Activated CD4-positive, alpha-beta T cell treated with anti-CD3 and anti-CD28 coated beads, Interleukin-2, amount 10 ng/mL, durations not matched to agents 7 days and 5 days (primary cell): ENCODE measurements around the gene OLFML2A. TPM values are rescaled to one million over a fixed set of nuclear protein-coding genes. Genes with fewer than 3 reads are reported as not detected.
"Not testable (repeated sequence)": the region's sequence is repeated elsewhere in the genome, so short reads cannot be mapped to it uniquely, and the experiment has no call there.

ENCODE experiments used
- CTCF ChIA-PET: fragments of 350-600 bp; sonication (Branson Sonifier 250); formaldehyde crosslinking; loops from one replicate; lab custom pipeline; 2021; ENCODE audit warnings: antibody characterized with exemption; lab: Charles Lee
- POLR2A ChIA-PET: fragments of 350-600 bp; sonication (Branson Sonifier 250); formaldehyde crosslinking; loops from one replicate; lab custom pipeline; 2021; ENCODE audit warnings: antibody characterized with exemption; lab: Charles Lee
- DNase-seq: peaks from one replicate; pipeline ENCODE4 v3.0.0-alpha.2; 2020
- H3K27ac Mint-ChIP-seq: one replicate; pipeline ENCODE4 v1.8.0; 2021; ENCODE audit warnings: mild to moderate bottlenecking, moderate library complexity, mixed read lengths
- H3K27me3 Mint-ChIP-seq: one replicate; pipeline ENCODE4 v1.8.0; 2021; ENCODE audit warnings: mixed read lengths
- H3K36me3 Mint-ChIP-seq: one replicate; pipeline ENCODE4 v1.8.0; 2021; ENCODE audit warnings: low read depth, mixed read lengths
- H3K4me1 Mint-ChIP-seq: one replicate; pipeline ENCODE4 v1.8.0; 2021; ENCODE audit warnings: mixed read lengths
- H3K4me3 Mint-ChIP-seq: one replicate; pipeline ENCODE4 v1.8.0; 2021; ENCODE audit warnings: mild to moderate bottlenecking, moderate library complexity, mixed read lengths
- H3K9me3 Mint-ChIP-seq: one replicate; pipeline ENCODE4 v1.8.0; 2021; ENCODE audit warnings: mixed read lengths
- total RNA-seq, 2 experiments: library from RNA; stranded (reverse); gene quantifications; one replicate each; pipeline ENCODE4 v1.2.3, GENCODE V29; 2021

Gene OLFML2A
- total RNA-seq, 2 experiments from 2014 or later = not detected

- Mint-ChIP-seq H3K36me3 (no peaks in the 10 kb centered on the region), H3K27ac (no peak overlapping the region), H3K9me3 (no peaks in the 10 kb centered on the region), H3K27me3 (peaks cover 2% of the 10 kb centered on the region), H3K4me1 (no peaks in the 10 kb centered on the region), H3K4me3 (no peak overlapping the region)
- POLR2A ChIA-PET = no interaction called here
- no peak for DNase-seq
- CTCF ChIA-PET = interaction anchor here (0.5 to 1.5 kb wide), 5 partner anchors 17 to 62 kb away, joined by 3 to 5 read pairs (median 5); no protein-coding TSS in a partner anchor
Measured at GRCh38 chr9:124831642-124832364, 54.9 kb downstream of the OLFML2A start.

DNA sequence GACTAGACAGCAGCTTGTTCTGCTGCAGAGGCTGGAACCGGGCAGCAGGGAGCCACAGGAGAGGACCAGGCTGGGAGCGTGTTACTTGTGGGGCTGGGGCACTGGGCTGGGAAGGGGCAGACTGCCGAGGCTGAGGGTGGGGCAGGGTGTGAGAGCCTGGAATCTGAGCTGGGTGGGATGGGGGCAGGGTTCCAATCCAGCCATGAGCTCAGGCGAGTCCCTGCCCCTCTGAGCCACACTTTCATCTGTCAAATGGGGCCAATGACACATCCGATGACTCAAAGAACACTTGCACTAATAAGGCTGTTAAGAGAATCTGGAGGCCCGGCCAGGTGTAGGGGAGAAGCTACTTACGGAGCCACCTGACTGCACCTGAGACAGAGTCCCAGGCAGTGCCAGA lies 57.7 kb downstream of the OLFML2A start:
- no peak for DNase-seq
- peaks cover 13% of the 10 kb centered on the region for H3K27me3 Mint-ChIP-seq
- no peaks in the 10 kb centered on the region for H3K4me1 Mint-ChIP-seq
- no peak overlapping the region for H3K4me3 Mint-ChIP-seq
- ChIA-PET POLR2A (no interaction called here), CTCF (interaction anchor here (1.0 to 1.1 kb wide), 2 partner anchors 12 to 19 kb away, joined by 3 to 4 read pairs; partner anchors contain the start of gene WDR38)
- H3K36me3 Mint-ChIP-seq = no peaks in the 10 kb centered on the region
- no peak overlapping the region for H3K27ac Mint-ChIP-seq
- H3K9me3 Mint-ChIP-seq = no peaks in the 10 kb centered on the region

DNA sequence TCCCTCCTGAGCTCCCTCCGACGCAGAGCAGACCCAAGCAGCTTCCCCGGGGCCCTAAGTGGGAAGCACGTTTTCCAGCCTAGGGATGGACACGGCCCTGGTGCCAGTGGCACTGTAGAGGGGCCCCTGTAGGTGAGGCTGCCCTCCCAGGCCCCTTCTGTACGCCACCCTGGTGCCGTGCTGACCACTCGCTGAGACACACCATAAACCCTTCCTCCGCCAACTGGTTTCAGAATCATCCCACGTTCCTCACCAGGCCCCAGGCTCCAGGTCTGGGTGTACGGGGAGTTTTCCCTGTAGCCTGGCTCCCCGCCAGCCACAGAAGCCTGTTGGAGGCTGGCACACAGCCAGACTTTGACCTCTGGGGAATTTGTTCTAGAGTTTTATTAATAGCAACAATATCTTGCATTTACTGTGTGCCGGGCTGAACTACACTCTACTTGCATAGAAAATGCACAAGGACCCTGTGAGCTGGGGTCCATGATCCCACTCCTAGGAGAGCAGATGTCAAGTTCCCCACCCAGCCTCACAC lies 58.2 kb downstream of the OLFML2A start:
- Mint-ChIP-seq H3K36me3 (no peaks in the 10 kb centered on the region), H3K27ac (no peak overlapping the region), H3K27me3 (peaks cover 13% of the 10 kb centered on the region), H3K9me3 (no peaks in the 10 kb centered on the region), H3K4me3 (no peak overlapping the region), H3K4me1 (no peaks in the 10 kb centered on the region)
- POLR2A ChIA-PET = no interaction called here
- DNase-seq = no peak
- CTCF ChIA-PET = interaction anchor here (0.5 to 1.1 kb wide), 4 partner anchors 13 to 536 kb away, joined by 3 to 4 read pairs (median 3); partner anchors contain the start of gene WDR38

GRCh38 chr9:124838132-124838531 lies 61.2 kb downstream of the OLFML2A start:
- H3K36me3 Mint-ChIP-seq, DNase-seq, H3K9me3 Mint-ChIP-seq, H3K4me1 Mint-ChIP-seq, H3K4me3 Mint-ChIP-seq, H3K27ac Mint-ChIP-seq: not testable (repeated sequence)
- POLR2A ChIA-PET = interaction anchor here (0.6 kb wide), 1 partner anchor 21 kb away, joined by 11 read pairs; no protein-coding TSS in a partner anchor
- H3K27me3 Mint-ChIP-seq = peaks cover 13% of the 10 kb centered on the region
- CTCF ChIA-PET = interaction anchor here (0.7 to 1.3 kb wide), 2 partner anchors 15 to 34 kb away, joined by 4 to 5 read pairs; partner anchors contain the start of gene WDR38

- POLR2A ChIA-PET = interaction anchor here (0.6 kb wide), 1 partner anchor 22 kb away, joined by 11 read pairs; no protein-coding TSS in a partner anchor
- CTCF ChIA-PET = interaction anchor here (0.7 to 1.4 kb wide), 4 partner anchors 14 to 211 kb away, joined by 3 to 5 read pairs (median 4); partner anchors contain the start of gene WDR38
- H3K36me3 Mint-ChIP-seq, H3K4me1 Mint-ChIP-seq, H3K27ac Mint-ChIP-seq, H3K4me3 Mint-ChIP-seq, H3K9me3 Mint-ChIP-seq, DNase-seq: not testable (repeated sequence)
- peaks cover 13% of the 10 kb centered on the region for H3K27me3 Mint-ChIP-seq
Measured at GRCh38 chr9:124838567-124839275, 61.8 kb downstream of the OLFML2A start.

DNA sequence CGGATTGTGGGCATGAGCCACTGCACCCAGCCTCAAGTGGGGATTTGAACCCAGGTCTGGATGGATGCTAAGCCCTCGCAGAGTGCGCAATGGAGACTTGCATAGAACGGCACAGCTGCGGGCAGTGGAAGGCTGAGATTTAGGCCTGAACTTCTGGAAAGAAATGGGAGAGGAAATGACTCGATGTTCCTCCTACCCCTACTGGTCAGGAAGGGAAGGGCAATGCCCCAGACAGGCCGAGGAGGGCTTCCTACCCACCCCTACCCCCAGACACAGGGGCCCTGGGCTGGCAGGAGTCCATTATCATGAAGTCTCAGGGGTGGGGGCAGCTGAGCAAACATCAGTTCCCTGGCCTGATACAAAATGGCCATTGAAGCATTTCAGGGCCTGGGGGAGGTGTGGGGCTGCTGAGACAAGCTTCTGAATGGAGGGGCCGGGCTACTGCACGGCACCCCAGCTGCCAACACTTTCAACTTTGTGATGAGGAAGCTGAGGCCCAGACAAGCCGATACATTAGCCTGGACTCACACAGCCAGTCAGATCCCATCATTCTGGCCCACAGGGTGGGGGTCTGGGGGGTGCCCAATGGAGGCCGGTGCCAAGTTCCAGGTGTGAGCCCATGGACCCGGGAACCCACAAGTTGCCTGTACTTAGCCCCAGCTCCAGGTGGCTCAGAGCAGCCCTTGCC lies 62.8 kb downstream of the OLFML2A start:
- no peak overlapping the region for H3K27ac Mint-ChIP-seq
- peaks cover 13% of the 10 kb centered on the region for H3K27me3 Mint-ChIP-seq
- no peaks in the 10 kb centered on the region for H3K36me3 Mint-ChIP-seq
- no peaks in the 10 kb centered on the region for H3K4me1 Mint-ChIP-seq
- ChIA-PET POLR2A (no interaction called here), CTCF (interaction anchor here (0.9 to 3.8 kb wide), 5 partner anchors 13 to 212 kb away, joined by 3 to 26 read pairs (median 3); partner anchors contain the start of gene WDR38)
- no peaks in the 10 kb centered on the region for H3K9me3 Mint-ChIP-seq
- no peak overlapping the region for H3K4me3 Mint-ChIP-seq
- DNase-seq = no peak

DNA sequence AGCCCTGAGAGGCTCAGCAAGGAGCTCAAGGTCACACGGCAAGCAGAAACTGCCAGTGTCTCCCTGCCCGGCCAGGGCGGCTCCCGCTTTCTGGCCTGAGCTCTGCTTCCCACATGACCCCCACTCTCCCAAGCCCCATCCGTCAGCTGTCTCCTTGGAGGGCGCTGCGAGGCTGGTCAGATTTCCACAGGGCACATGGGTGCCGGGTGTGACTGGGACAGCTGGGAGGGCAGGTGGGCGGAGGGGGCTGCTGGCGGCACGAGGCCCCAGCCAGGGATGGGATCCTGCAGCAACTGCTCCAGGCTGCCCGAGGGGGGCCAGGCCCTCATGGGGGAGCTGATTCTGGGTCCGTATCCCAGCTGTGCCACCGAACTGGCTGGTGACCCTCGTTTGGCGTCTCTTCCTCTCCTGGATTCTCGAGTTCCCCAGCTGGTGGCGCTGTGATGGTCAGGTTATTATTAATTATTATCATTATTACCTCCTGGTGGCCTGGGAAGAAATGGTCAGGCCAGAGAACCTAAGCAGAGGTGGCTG lies 63.4 kb downstream of the OLFML2A start:
- Mint-ChIP-seq H3K4me1 (no peaks in the 10 kb centered on the region), H3K27ac (no peak overlapping the region), H3K9me3 (no peaks in the 10 kb centered on the region), H3K4me3 (no peak overlapping the region), H3K36me3 (no peaks in the 10 kb centered on the region), H3K27me3 (peaks cover 13% of the 10 kb centered on the region)
- CTCF ChIA-PET = interaction anchor here (0.6 to 3.8 kb wide), 5 partner anchors 13 to 65 kb away, joined by 3 to 26 read pairs (median 3); partner anchors contain the start of gene WDR38
- no peak for DNase-seq
- POLR2A ChIA-PET = no interaction called here

DNA sequence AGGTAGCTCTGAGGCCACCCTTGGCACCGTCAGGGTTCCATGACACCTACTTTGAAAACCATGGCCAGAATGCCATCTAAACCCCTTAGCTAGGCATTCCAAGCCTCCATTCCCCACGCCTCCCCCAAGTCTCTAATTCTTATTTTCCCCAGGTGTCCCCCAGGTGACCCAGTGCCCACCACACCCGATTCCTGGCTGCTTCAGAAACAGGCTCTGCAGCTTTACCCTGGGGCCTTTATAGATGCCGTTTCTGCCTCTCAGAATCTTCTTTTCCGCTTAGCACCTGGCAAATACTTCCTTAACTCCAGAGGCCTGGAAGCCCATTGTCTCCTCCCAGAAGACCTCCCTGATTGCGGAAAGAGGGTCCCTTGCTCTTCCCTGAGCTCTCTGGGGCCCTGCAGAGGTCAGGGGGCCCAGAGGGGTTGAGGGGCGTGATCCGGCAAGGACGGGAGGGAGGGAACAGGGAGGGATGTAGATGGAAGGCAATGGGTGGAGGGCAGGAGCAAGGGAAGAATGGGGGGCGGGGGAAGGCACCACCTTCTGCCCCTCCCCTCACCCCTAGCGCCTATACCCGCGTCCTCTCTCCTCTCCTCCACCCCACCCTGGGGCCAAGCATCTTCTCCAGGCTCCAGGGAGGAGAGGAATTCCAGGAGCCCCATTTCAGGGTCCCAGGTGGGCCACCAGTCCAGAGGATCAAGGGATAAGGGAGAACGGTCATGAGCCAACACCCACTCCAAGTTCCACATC lies 64.3 kb downstream of the OLFML2A start:
- H3K27ac Mint-ChIP-seq = no peak overlapping the region
- CTCF ChIA-PET = interaction anchor here (0.6 to 3.8 kb wide), 4 partner anchors 12 to 853 kb away, joined by 3 to 26 read pairs (median 4); partner anchors contain the start of gene WDR38
- H3K4me1 Mint-ChIP-seq = no peaks in the 10 kb centered on the region
- no peaks in the 10 kb centered on the region for H3K36me3 Mint-ChIP-seq
- no peaks in the 10 kb centered on the region for H3K9me3 Mint-ChIP-seq
- H3K27me3 Mint-ChIP-seq = peaks cover 11% of the 10 kb centered on the region
- POLR2A ChIA-PET = no interaction called here
- H3K4me3 Mint-ChIP-seq = no peak overlapping the region
- no peak for DNase-seq

- no peaks in the 10 kb centered on the region for H3K9me3 Mint-ChIP-seq
Measured at GRCh38 chr9:124843456-124844034, 66.6 kb downstream of the OLFML2A start.

DNA sequence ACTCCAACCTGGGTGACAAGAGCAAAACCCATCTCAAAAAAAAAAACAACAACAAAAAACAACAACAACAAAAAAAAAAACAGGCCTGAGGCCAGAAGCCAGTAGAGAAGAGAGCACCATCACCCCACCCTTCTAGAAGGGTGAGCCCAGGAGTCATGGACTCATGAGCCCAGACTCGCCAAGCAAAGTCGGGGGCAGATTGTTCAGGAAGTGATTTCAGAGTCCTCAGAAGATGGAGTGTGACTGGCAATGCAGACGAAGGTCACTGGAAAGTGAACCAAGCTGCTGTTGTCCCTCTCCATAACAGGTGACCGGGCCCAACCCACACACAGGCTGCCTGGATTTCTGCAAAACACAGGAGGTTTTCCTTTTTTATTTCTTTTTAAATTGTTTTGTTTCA lies 67.4 kb downstream of the OLFML2A start:
- ChIA-PET POLR2A (no interaction called here), CTCF (interaction anchor here (0.9 kb wide), 1 partner anchor 9 kb away, joined by 3 read pairs; the partner anchor contains the start of gene WDR38)
- no peak for DNase-seq
- Mint-ChIP-seq H3K4me3 (no peak overlapping the region), H3K27me3 (peaks cover 5% of the 10 kb centered on the region), H3K36me3 (no peaks in the 10 kb centered on the region), H3K4me1 (no peaks in the 10 kb centered on the region), H3K27ac (no peak overlapping the region), H3K9me3 (no peaks in the 10 kb centered on the region)

More at GRCh38 chr9:124843456-124844034, 66.6 kb downstream of the OLFML2A start:
- Mint-ChIP-seq H3K4me1 (no peaks in the 10 kb centered on the region), H3K36me3 (no peaks in the 10 kb centered on the region), H3K27ac (no peak overlapping the region), H3K27me3 (peaks cover 5% of the 10 kb centered on the region), H3K4me3 (no peak overlapping the region)
- ChIA-PET POLR2A (no interaction called here), CTCF (interaction anchor here (0.9 to 3.8 kb wide), 2 partner anchors 10 kb away, joined by 3 to 26 read pairs; partner anchors contain the start of gene WDR38)
- DNase-seq = no peak

GRCh38 chr9:124846467-124846866 lies 69.5 kb downstream of the OLFML2A start:
- peak overlapping the region; percentile 54 for H3K27ac Mint-ChIP-seq
- H3K4me3 Mint-ChIP-seq, H3K9me3 Mint-ChIP-seq, H3K27me3 Mint-ChIP-seq, DNase-seq, H3K4me1 Mint-ChIP-seq, H3K36me3 Mint-ChIP-seq, POLR2A ChIA-PET: not testable (repeated sequence)
- CTCF ChIA-PET = interaction anchor here (0.7 to 0.9 kb wide), 2 partner anchors 17 to 22 kb away, joined by 3 to 5 read pairs; no protein-coding TSS in a partner anchor
